ENCODE results near the gene PLD6.

Gene PLD6

DNA sequence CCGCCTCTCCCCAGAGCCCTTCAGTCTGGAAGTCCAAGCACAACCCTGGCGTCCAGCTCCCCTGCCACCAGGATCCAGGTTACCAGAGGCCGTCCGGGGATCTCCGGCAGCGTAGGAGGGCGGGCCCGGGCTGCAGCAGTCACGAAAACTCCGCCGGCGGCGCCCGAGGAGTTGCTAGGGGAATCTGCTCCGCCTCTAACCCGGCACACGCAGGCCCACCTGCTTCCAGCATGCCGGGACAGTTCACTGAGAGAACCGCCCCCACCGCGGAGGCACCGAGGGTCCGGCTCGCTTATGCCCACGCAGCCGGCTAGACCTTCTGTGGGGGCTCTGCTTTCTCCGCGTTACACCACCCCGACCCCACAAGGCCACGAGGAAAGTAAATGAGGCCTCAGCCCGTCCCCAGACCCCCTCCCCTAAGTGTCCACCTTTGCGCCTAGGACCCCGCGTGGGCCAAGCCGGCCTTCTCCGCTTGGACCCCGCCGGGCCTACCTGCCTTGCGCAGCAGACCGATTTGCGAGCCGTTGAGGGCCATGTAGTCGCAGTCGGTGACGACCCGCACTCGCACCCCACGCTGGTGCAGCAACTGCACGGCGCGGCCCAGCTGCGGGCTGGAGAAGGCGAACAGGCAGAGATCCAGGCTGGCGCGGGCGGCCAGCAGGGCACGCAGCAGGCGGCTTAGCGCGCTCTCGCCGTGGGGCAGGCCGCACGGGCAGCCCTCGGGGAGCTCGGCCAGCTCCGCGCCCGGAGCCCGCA lies 587 bp downstream of the PLD6 start:
- Histone ChIP-seq H3K9me3 (ENCODE audit: severe bottlenecking) (no peaks in the 10 kb centered on the region), H3K27me3 (ENCODE audit: insufficient read depth, poor library complexity, severe bottlenecking) (no peaks in the 10 kb centered on the region), H3K4me3 (ENCODE audit: severe bottlenecking) (peak overlapping the region; percentile 37), H3K27ac (ENCODE audit: poor library complexity, severe bottlenecking) (peak overlapping the region; percentile 27), H3K4me1 (ENCODE audit: insufficient read depth, poor library complexity, severe bottlenecking) (no peaks in the 10 kb centered on the region), H3K36me3 (ENCODE audit: low read depth) (no peaks in the 10 kb centered on the region; the same call in 1 of the 2 replicates)
- DNase-seq (ENCODE audit: low spot score): no peak
- peak; percentile 76 for ATAC-seq (ENCODE audit: low read depth)
- peak; percentile 14 for TF ChIP-seq CTCF (IDR thresholded peaks at IDR 0.05; ENCODE audit: poor library complexity, severe bottlenecking)

DNA sequence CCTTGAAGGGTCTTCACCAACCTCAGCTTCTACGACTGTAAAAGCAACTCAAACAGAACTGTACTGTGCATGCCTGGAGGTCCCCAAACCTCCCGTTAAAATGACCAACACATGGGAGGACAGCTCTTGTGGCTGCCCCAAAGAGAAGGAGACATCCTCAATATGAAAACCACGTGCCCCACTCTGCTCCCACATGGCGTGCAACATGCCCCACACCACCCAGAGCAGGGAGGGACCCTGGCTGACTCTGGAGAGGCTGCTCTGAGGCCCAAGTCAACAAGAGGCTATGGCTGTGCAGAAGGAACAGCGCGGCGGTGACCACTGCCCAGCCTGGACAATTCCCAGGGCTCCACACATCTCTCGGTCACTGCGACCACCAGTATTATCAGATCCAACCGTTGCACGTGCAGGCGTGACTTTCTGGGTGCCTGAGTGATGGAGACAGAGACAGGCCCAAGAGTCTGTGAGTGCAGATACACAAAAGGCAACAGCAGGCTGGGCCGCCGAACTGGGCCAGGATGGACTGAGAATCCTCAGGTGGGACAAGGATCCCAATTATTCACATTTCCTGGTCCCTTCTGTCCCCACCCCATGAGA lies 1.4 kb downstream of the PLD6 start:
- no peaks in the 10 kb centered on the region for H3K4me1 ChIP-seq (ENCODE audit: insufficient read depth, poor library complexity, severe bottlenecking)
- DNase-seq (ENCODE audit: low spot score) (no peak), ATAC-seq (ENCODE audit: low read depth) (no peak)
- no peaks in the 10 kb centered on the region for H3K27me3 ChIP-seq (ENCODE audit: insufficient read depth, poor library complexity, severe bottlenecking)
- H3K27ac ChIP-seq (ENCODE audit: poor library complexity, severe bottlenecking): no peak overlapping the region
- no peaks in the 10 kb centered on the region; the same call in 1 of the 2 replicates for H3K36me3 ChIP-seq (ENCODE audit: low read depth)
- H3K4me3 ChIP-seq (ENCODE audit: severe bottlenecking): peak overlapping the region; percentile 37
- H3K9me3 ChIP-seq (ENCODE audit: severe bottlenecking): no peaks in the 10 kb centered on the region
- TF ChIP-seq CTCF (IDR thresholded peaks at IDR 0.05; ENCODE audit: poor library complexity, severe bottlenecking): no peak

DNA sequence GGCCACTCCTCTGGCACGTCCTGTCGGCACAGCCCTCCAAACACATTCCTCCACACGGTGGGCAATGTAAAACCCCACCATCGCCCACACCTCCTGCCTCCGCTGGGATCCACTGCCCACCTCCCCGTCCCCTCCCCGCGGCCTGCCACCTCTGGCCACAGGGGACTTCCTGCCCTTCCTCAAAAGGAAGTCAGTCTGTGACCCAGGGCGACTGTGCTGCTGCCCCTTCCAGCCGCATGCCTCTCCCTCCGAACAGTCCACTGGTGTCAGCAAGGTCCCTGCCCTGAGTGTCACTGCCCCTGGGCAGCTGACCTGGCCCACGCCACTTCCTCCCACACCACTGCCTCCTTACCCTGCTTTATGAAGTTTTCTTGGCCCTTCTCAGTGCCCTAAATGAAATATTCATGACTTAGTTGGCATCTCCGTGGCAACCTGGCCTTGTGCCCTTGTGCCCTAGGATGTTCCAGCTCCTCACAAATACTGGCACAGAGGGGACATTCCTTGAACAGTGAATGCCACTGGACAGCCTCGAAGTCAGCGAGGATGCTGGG lies 2.0 kb downstream of the PLD6 start:
- ATAC-seq (ENCODE audit: low read depth): no peak
- Histone ChIP-seq H3K4me1 (ENCODE audit: insufficient read depth, poor library complexity, severe bottlenecking) (no peaks in the 10 kb centered on the region), H3K9me3 (ENCODE audit: severe bottlenecking) (no peaks in the 10 kb centered on the region), H3K4me3 (ENCODE audit: severe bottlenecking) (no peak overlapping the region), H3K27ac (ENCODE audit: poor library complexity, severe bottlenecking) (no peak overlapping the region), H3K27me3 (ENCODE audit: insufficient read depth, poor library complexity, severe bottlenecking) (no peaks in the 10 kb centered on the region), H3K36me3 (ENCODE audit: low read depth) (no peaks in the 10 kb centered on the region; the same call in 1 of the 2 replicates)
- no peak for TF ChIP-seq CTCF (IDR thresholded peaks at IDR 0.05; ENCODE audit: poor library complexity, severe bottlenecking)
- no peak for DNase-seq (ENCODE audit: low spot score)

DNA sequence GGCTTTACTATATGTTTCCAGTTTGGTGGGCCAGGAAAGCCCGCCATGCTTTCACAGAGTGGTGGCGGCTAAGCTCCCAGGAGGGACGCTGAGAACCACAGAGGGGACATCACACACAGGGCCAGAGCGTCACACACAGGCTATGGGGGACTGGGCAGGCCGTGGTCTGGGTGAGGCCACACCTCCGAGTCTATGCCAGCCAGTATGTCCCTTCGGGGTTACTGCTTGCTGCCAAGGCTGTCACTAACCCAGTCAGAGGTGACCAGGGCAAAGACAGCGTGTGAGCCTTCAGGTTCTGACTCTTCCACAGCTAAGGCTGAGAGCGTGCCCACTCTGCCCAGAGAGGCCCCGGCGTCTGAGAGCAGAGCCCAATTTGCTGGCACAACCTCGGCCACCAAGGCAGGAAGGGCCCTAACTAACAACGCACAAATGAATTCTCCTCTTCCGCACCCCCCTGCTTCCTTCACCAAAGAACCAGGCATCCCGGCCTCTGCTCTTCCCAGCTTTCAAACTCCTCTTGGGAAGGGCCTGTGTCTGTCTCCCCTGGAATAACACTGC lies 2.9 kb downstream of the PLD6 start:
- Histone ChIP-seq H3K27me3 (ENCODE audit: insufficient read depth, poor library complexity, severe bottlenecking) (no peaks in the 10 kb centered on the region), H3K4me1 (ENCODE audit: insufficient read depth, poor library complexity, severe bottlenecking) (no peaks in the 10 kb centered on the region), H3K27ac (ENCODE audit: poor library complexity, severe bottlenecking) (no peak overlapping the region), H3K36me3 (ENCODE audit: low read depth) (no peaks in the 10 kb centered on the region; the same call in 1 of the 2 replicates), H3K4me3 (ENCODE audit: severe bottlenecking) (no peak overlapping the region), H3K9me3 (ENCODE audit: severe bottlenecking) (no peaks in the 10 kb centered on the region)
- no peak for ATAC-seq (ENCODE audit: low read depth)
- TF ChIP-seq CTCF (IDR thresholded peaks at IDR 0.05; ENCODE audit: poor library complexity, severe bottlenecking): no peak
- no peak for DNase-seq (ENCODE audit: low spot score)
